ENCODE results near the gene CLDN14.

DNA sequence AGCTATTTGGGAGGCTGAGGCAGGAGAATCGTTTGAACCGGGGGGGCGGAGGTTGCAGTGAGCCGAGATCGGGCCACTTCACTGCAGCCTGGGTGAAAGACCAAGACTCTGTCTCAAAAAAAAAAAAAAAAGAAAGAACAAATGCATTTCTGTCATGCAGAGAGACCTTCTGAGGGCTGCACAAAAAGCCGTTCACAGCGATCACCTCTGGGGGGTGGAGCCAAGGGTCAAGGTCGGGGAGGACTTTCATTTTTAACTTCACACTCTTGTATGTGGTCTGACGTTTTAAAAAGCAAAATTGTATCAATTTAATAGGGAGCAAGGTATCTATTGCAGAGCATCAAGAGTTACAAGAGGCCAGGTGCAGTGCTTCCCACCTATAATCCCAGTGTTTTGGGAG is 26.6 kb upstream of the CLDN14 start:
- TF ChIP-seq POLR2A (IDR thresholded peaks at IDR 0.05) (no peak), EP300 (IDR thresholded peaks at IDR 0.05) (no peak)
- TF ChIP-seq, protein P1, sequence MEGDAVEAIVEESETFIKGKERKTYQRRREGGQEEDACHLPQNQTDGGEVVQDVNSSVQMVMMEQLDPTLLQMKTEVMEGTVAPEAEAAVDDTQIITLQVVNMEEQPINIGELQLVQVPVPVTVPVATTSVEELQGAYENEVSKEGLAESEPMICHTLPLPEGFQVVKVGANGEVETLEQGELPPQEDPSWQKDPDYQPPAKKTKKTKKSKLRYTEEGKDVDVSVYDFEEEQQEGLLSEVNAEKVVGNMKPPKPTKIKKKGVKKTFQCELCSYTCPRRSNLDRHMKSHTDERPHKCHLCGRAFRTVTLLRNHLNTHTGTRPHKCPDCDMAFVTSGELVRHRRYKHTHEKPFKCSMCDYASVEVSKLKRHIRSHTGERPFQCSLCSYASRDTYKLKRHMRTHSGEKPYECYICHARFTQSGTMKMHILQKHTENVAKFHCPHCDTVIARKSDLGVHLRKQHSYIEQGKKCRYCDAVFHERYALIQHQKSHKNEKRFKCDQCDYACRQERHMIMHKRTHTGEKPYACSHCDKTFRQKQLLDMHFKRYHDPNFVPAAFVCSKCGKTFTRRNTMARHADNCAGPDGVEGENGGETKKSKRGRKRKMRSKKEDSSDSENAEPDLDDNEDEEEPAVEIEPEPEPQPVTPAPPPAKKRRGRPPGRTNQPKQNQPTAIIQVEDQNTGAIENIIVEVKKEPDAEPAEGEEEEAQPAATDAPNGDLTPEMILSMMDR (IDR thresholded peaks at IDR 0.05), result no peak
